Stimulated activated CD4-positive, alpha-beta T cell treated with anti-CD3 and anti-CD28 coated beads, Interleukin-4, amount 100 ng/mL, for 48 hours (primary cell): ENCODE data around the gene C1S.
A peak's percentile ranks its signal among the peaks of the same experiment; 100 is the strongest.
"Not testable (repeated sequence)": the region's sequence is repeated elsewhere in the genome, so short reads cannot be mapped to it uniquely, and the experiment has no call there.

ENCODE experiments used
- DNase-seq, 2 donors: peaks; one replicate each; pipeline ENCODE4 v3.0.0-alpha.2; 2020; ENCODE audit warnings: low read depth in 2 of 2

C1S gene

DNA sequence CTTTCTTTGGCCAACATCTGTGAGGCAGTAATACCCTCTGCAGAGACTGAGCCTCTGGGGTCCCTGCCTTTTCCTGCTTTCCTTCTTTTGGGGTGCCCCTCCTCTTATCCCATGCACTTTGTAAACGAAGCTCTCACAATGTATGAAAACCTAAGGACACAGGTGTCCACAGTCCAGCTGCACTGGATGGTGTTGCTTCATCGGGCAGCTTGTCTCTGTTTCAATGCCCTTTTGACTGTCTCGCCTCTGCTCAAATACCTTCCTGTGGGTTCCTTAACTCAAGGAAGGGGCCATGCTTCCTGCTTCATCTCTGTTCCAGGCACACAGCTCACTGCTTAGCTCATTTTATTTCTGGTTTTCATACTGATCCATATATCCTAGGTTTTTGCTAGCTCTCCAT, 42.1 kb downstream of the C1S start:
- DNase-seq, result no peak

DNA sequence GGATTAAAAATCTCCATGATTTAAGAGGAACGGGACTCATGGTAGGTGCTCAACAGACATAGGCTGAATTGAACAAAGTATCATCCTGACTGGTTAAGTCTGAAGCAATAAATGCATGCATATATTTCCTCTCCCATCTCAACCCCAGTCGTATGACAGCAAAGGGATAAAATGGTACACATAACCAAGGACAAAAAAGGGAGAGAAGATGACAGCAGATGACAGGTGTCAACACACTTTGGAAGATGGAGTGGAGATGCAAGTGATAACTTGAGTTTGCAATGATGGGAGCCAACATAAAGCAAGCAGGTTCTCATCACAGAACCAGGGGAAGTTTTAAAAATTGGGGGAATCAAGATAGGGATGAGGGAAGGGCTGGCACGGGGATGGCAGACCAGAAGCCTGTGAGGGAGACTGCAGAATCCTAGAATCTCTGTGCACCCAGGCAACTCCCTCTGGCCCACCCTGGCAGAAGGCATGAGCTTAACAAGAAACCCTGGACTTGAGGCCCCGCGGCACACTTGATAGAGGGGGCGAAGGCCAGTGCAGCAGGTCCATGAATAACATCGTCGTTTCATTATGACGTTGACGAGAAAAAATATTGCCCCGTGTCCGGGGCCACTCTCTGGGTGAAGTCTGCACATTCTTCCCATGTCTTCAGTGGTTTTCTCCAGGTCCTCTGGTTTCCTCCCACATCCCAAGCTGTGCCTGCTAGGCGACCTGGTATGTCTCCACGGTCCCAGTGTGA, 43.5 kb downstream of the C1S start:
- DNase-seq, result no peak

DNA sequence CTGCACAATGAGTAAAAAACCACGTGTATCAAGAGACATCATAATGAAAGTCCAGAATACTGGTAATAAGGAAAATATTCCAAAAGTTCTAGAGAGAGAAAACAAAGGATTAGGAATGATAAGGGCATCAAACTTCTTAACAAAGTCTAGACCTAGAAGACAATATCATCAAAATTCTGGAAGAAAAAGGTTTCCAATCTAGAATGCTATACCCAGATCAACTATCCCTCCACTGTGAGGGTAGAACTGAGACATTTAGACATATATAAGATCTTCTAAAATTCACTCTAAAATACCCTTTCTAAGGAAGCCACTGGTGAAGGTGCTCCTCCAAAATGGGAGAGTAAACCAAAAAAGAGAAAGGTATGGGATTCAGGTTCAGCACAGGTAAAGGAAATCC, 45.6 kb downstream of the C1S start:
- no peak for DNase-seq

DNA sequence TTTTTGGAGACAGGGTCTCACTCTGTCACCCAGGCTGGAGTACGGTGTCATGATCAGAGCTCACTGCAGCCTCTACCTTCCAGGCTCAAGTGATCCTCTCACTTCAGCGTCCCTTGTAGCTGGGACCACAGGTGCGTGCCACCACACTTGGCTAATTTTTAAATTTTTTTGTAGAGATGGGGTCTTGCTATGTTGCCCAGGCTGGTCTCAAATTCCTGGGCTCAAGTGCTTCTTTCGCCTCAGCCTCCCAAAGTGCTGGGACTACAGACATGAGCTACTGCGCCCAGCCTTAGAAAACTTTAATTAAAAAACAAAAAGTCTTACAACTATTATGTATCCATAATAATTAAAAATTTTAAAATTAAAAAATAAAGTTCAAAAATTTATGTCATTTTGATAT, 46.7 kb downstream of the C1S start:
- not testable (repeated sequence) for DNase-seq

DNA sequence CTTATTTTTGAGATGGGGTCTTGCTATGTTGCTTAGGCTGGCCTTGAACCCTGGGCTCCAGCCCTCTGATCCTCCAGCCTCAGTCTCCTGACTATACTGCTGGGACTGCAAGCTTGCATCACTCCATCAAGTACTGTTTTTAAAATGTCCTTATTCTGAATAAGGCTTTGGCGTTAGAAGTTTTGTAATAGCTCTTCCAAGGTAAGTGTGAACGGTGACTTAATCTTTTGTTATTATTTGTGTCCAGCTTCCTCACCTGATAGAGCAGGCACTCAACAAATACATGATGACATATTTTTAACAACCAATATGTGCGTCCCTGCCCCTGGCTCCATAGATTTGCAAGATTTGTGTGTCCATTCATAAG, 47.1 kb downstream of the C1S start:
- DNase-seq, result no peak

DNA sequence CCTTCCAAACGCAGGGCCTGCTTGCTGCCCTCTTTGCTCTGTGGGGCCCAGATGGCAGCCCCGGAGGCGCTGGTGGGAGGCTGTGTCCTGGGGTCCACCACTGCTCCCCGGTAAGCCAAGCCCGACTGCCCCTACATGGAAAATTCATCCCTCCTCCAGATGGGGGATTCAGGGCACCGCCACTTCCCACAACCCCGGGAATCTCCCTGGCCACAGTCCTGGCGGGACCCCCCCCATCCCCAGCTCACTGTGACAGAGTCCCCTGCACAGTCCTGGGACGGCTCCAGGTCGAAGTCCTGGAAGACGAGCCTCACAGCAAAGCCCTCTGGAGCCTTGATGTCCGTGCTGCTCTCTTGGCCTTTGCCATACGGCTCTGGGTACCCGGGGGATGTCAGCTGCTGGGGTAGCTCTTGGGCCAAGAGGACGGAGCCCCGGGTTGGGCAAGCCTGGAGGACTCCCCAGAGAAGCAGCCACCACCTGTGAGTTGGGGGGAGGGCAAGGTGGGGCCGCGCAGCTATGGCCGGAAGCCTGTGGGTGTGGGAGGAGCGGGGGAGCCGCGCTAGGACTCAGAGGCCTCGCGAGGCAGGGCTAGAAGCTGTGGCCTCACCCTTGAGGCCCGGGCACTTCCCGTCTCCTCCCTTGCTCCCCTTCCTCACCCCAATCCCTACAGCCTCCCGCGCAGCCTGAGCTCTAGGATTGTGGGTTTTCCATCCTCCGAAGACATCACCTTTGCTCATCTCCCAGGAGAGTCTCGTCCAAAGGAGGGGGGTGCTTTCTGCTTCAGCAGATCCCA, 47.7 kb downstream of the C1S start:
- DNase-seq, result peak; percentile 66 to 76

DNA sequence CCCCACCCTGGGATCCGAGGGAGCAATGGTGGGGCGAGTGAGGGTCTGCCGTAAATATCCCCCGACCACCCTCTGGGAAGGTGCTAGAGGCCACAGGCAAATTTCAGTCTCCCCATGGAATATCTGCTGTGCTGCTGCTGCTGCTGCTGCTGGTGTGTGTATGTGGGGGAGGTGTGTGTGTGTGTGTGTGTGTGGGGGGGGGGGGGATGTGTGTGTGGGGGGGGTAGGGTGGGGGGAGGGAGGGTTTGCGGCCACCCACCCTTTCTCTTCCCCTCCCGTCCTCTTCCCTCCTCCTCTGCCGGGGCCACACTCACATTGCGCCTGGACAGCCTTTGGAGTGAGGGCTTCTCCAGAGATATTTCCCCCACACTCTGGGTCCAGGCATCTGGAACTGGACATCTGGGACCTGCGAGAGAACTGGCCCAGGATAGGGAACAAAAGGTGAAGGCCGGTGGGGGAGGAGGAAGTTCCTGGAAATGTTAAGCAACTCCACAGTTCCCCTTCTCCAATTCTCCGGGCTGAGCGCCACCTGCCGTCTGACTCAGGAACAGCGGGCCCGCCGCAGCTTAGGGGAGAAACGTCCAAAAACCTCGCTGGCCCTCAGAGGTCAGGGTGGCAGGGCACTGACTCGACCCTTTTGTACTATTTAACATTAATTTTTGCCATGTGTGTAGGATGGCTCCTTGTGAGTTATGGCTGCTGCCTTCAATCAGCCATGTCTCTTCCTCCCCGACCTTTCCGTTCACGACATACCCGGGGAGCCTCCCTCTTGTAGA, 48.5 kb downstream of the C1S start, which contains the start of gene C1RL:
Gene C1RL, minus strand, starts transcription at position 419 of the 776 bp plus-strand sequence. Its CDS starts 34 bp downstream, at position 385.
- DNase-seq, result peak; percentile 84 to 87

DNA sequence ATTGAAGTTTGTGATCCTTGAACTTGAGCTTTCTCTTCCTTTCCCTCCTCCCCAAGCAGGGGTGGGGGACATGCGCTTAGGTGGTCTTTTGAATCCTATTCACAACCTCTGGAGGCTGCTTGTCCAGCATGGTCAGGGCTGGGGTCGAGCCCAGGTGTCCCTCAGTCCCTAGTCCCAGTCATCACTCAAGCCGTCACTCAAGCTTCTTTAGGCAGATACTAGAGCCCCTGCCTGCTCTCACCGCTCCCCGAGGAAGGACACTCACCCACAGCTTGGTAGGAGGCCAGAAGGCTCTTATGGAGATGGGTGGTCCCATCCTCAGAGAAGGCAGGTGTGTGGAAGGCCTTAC, 49.0 kb downstream of the C1S start:
- DNase-seq, result no peak

DNA sequence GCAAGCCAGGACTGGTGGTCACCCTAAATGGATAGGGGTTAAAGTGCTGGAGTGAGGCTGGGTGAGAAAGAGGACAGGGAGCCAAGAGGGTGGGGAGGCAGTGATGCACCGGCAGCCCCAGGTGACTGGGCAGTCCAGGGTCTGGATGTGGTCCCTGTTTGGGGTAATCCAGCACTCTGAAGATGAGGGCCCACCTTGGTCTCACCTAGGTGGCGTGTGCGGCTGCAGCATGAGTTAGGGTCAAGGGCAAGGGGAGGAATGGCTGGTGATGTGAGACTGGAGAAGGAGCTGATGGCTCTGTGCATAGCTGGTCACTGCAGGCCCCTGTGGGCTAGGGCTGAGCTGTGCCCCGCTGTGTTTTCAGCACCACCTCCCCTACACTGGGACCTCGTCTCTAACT, 50.1 kb downstream of the C1S start:
- DNase-seq, result no peak

DNA sequence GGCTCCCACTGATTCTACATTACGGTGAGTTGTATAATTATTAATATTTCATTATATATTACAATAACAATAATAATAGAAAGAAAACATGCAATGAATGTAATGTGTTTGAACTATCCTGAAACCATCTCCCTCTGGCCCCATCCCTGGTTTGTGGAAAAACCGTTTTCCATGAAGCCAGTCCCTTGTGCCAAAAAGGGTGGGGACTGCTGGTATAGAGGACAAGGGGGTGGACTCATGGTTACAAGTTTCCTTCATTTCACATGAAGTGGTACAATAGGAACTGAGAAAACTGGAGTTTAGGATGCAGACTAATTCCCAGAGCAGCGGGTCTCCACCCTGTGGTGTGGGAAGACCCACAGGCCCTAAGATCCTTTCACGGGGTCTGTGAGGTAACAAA, 51.5 kb downstream of the C1S start:
- DNase-seq, result no peak

DNA sequence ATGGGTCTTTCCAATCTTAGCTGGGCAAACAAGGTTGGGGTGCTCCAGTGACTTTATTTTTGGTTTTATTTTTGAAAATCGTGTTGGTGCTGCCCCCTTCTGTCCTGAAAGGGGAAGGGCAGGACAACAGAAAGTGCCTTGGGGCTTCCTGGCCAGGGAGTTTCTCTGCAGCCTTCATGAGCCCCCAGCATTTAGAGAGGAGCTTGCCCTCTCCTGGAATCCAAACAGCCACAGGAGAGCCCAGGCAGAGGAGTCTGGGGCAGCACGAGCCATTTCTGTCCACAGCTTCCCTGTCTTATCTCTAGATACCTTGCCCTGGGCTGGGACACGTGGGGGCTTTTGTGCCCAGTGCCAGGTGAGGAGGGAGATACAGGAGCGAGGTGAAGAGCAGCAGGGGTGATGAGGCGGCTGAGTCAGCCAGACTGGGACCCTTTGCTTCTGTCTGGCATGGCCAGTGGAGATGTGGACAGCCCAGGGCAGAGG, 52.9 kb downstream of the C1S start:
- no peak for DNase-seq

DNA sequence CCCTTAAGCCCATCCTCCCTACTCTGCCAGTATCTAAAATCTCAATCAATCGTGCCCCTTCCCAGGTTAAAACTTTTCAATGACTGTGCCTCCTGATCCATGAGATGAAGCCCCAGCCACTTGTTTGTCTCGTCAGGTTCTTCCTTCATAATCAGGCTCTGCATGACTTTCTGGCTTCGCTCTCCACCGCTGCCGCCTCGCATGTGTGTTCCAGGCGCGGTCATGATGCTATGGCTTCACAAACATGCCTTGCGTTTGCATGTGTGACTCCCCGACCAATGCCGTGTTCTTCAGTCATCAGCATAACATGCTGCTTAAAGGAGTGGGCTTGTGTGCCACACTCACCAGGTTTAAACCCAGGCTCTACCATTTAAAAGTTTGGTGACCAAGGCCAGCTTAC, 53.5 kb downstream of the C1S start:
- no peak for DNase-seq

DNA sequence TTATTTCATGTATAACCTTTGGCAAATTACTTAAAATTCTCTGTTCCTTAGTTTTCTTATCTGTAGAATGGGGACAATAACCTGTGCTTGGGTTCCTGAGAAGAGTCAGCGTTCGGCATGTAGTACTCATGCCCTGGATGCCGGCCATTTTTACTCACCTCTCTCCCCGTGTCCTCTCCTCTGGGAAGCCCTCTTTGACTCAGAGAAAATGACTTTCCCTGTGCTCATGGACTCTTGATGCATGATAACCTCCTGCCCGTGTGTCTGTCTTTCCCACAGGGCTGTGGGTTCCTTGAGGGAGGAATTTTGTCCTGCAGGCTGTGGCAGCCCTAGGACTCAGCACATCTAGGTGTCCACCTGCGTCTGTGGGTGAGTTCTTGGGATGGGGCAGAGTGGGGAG, 54.3 kb downstream of the C1S start:
- DNase-seq, result no peak

DNA sequence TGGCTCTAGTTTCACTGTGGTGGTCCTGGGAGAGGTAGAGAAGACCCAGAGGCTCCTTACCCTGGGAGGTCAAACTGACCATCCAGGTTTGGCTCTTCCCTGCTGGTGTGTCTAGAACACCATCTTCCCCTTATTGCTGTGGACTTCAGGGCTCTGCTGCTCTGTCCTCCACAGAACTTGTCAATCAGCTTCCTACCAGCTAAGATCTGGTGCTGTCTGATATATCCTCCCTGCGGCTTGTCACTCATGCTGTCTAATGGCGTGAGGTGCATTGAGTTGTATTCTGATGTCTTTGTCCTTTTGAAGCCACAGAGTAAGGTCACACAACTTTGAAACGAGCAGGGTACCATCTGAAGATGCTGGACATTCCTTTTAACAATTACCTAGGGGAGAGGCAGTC, 55.7 kb downstream of the C1S start:
- no peak for DNase-seq

DNA sequence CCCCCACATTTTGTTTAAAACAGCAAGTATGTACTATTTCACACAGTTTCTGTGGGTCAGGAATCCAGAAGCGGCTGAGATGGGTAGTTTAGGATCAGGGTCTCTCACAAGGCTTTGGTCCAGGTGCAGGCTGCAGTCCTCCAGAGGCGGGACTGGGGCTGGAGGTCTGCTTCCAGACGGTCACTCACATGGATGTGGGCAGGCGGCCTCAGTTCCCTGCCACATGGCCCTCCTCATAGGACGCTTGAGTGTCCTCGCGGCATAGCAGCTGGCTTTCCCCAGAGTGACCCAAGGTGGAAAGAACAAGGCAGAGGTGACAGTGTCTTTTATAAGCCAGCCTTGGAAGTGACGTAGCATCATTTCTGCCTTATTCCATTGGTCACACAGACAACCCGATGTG, 56.4 kb downstream of the C1S start:
- DNase-seq, result no peak

DNA sequence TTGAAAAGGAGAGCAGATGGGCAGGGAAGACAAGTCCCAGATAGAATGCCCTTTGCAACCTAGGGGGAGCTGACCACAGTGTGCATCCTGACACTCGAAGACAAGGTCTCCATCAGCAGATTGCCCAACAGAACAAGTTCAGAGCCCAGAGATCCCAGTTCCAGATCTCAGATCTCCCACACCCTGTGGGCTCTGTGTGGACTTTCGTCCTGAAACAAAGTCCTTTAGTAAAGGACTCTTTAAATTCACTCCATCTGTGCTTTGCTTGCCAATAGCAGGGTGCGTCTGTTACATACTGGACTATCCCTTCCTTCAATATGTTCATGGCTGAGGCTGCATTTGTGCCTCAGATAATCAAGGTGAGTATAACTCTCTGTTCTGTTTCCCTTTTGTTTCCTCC, 57.2 kb downstream of the C1S start:
- DNase-seq, result no peak

DNA sequence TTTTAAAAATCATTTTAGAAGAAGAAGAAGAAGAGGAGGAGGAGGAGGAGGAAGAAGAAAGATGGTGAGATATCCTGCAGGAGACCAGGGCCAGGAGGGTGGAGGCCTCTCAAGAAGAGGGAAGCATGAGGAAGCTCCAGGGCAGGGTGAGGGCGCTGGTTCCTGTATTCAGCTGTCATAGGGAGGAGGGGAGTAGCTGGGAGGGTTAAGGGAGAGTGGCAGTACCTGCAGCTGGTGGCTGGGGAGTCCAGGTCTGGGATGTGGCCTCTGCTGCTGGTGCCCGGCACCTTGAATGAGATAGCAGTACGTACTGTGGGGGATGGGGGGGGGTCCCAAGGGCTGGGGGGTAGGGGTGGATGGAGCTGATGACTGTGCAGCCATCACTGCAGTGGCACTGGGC, 58.4 kb downstream of the C1S start:
- no peak for DNase-seq

DNA sequence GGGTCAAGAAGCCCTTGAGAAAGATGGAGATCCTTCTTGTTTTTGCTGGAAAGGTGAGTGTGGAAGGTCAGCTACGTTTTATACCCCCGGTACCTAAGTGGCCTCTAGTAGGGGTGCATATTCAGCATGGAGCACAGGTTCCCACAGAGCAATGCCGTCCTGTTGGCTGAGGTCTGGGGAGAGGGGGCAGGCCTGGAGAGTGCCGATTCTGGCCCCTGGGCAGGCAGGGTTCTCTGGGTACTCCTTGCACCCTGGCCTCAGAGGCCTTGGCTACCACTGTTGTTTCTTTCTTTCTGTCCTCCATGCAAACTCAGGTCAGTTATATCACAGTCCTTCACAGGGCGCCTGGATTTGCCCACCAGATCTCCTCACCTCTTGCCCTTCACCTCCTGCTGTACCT, 59.6 kb downstream of the C1S start:
- DNase-seq, result no peak
